Natural killer cell (primary cell): ENCODE results near the gene ZMYM1. TPM values are rescaled to one million over a fixed set of nuclear protein-coding genes. Genes with fewer than 3 reads are reported as not detected.

ENCODE experiments used
- ATAC-seq, 3 donors: fragments of 150-1000 bp in 2 of 3; fragments of 200-7000 bp in 1 of 3; cut with Tn5 transposase; 1 replicate in 1 of 3; 2 replicates in 2 of 3; pipeline ENCODE4 v1.10.0; 2021; ENCODE audit warnings: mild to moderate bottlenecking in 2 of 3, moderate library complexity in 2 of 3
- DNase-seq, 2 donors: peaks; one replicate each; pipeline versions ENCODE4 v3.0.0 to v3.0.0-alpha.2; 2013 to 2021; ENCODE audit warnings: mixed read lengths in 1 of 2
- H3K27ac ChIP-seq: one replicate; pipeline ENCODE4 v1.5.1; 2013; ENCODE audit warnings: mild to moderate bottlenecking, low read length
- H3K27me3 ChIP-seq: one replicate; pipeline ENCODE4 v1.6.1; 2013; ENCODE audit warnings: low read length; ENCODE audit not compliant: control insufficient read depth, insufficient read depth
- H3K36me3 ChIP-seq: one replicate; pipeline ENCODE4 v1.6.1; 2013; ENCODE audit warnings: low read length; ENCODE audit not compliant: control insufficient read depth, insufficient read depth
- H3K4me1 ChIP-seq: one replicate; pipeline ENCODE4 v1.6.1; 2013; ENCODE audit warnings: low read length; ENCODE audit not compliant: control insufficient read depth, insufficient read depth
- H3K4me3 ChIP-seq: one replicate; pipeline ENCODE4 v1.5.1; 2013; ENCODE audit warnings: low read length
- H3K9me3 ChIP-seq: one replicate; pipeline ENCODE4 v1.6.1; 2013; ENCODE audit warnings: low read length; ENCODE audit not compliant: control insufficient read depth, insufficient read depth
- H3K27ac Mint-ChIP-seq, 2 donors: one replicate each; pipeline ENCODE4 v1.8.0; 2022; ENCODE audit warnings: mild to moderate bottlenecking in 2 of 2, mixed read lengths in 2 of 2, moderate library complexity in 1 of 2
- H3K27me3 Mint-ChIP-seq, 2 donors: one replicate each; pipeline ENCODE4 v1.8.0; 2022; ENCODE audit warnings: low read depth in 2 of 2, mixed read lengths in 2 of 2
- H3K36me3 Mint-ChIP-seq: one replicate; pipeline ENCODE4 v1.8.0; 2022; ENCODE audit warnings: mixed read lengths
- H3K4me1 Mint-ChIP-seq, 2 donors: one replicate each; pipeline ENCODE4 v1.8.0; 2022; ENCODE audit warnings: mixed read lengths in 2 of 2
- H3K4me3 Mint-ChIP-seq: one replicate; pipeline ENCODE4 v1.8.0; 2022; ENCODE audit warnings: mild to moderate bottlenecking, moderate library complexity, mixed read lengths
- H3K9me3 Mint-ChIP-seq, 2 donors: one replicate each; pipeline ENCODE4 v1.8.0; 2022; ENCODE audit warnings: mixed read lengths in 2 of 2
- CTCF ChIP-seq: fragments of 200-600 bp; IDR thresholded peaks from one replicate; pipeline ENCODE4 v1.8.0; 2022; ENCODE audit warnings: antibody characterized with exemption
- WGBS: methylation state at CpG from one replicate; pipeline ENCODE4 v1.1.7; 2013; ENCODE audit warnings: missing lambda C conversion rate; ENCODE audit not compliant: insufficient coverage; 5-methylcytosine and 5-hydroxymethylcytosine counted together
- intact Hi-C: fragments of 100-400 bp; cut with micrococcal nuclease; formaldehyde crosslinking; loops from one replicate; pipeline ENCODE4 v1.14.2; 2022
- total RNA-seq, 4 donors: library from RNA; stranded (reverse); fragments of 120-200 nt in 1 of 4; gene quantifications; one replicate each; pipeline versions ENCODE4 v1.2.3 to v1.2.4, GENCODE V29; 2013 to 2022

ZMYM1 gene
- total RNA-seq, 3 donors from 2014 or later (not counting 1 experiment from before 2014, with no cell fraction given) = 15.0 to 19.1 (median 19.1) TPM

DNA sequence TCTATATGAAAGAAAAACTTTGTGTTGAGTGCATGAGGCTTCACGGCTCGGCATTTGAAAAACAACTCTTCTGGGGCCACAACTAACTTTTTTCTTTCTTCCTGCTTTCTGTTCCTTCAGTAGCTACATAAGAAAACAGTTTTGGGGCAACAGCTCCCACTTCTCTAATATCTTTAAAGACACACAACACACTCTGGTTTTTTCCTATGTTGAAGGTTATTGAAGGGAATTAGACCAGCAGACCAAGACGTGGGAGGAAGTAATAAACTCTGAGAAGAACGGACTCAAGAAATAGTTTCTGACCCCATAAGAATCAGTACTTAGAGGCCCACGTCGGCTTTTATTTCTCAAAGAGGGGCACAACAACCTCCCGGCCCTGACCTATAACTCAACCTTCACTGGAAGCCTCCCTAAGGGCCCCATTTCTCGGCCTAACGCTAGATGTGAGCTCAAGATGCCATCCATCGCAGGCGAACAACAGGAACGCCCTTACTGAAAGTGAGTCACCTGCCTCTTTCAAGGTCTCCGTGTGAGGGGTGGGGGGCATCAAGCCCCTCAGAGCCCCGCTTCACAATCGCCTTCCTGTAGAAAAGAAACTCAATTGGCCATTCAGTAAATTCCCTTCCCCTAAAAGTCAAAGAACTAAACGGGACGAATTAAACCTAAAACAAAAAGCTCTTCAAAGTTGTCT lies 48.3 kb upstream of the ZMYM1 start:
- Mint-ChIP-seq H3K27me3 (no peaks in the 10 kb centered on the region), H3K36me3 (peaks cover 7% of the 10 kb centered on the region), H3K9me3 (peaks cover 0 to 2% of the 10 kb centered on the region in 2 donors), H3K27ac (peak overlapping the region; percentile 93 to 94), H3K4me3 (peak overlapping the region; percentile 99), H3K4me1 (peaks cover 43 to 47% of the 10 kb centered on the region in 2 donors)
- peak overlapping the region; percentile 74 for H3K27ac ChIP-seq
- peaks cover 21% of the 10 kb centered on the region for H3K4me1 ChIP-seq
- TF ChIP-seq CTCF = no peak
- DNase-seq (peak; percentile 22 to 55), ATAC-seq (peak; percentile 22 to 55 (median 24))
- intact Hi-C loops = loop anchor here (1.0 to 2.0 kb wide), 3 partner anchors 46 to 162 kb away; partner anchors contain the start of genes SFPQ, TMEM35B and ZMYM1
- WGBS = 3% methylated on average over 17 of the region's 17 CpGs
- peaks cover 5% of the 10 kb centered on the region for H3K36me3 ChIP-seq
- H3K9me3 ChIP-seq = no peaks in the 10 kb centered on the region
- peak overlapping the region; percentile 55 for H3K4me3 ChIP-seq
- H3K27me3 ChIP-seq = no peaks in the 10 kb centered on the region

GRCh38 chr1:35032384-35032739 lies 46.8 kb upstream of the ZMYM1 start:
- Histone ChIP-seq H3K4me1 (peaks cover 21% of the 10 kb centered on the region), H3K9me3 (no peaks in the 10 kb centered on the region), H3K36me3 (no peaks in the 10 kb centered on the region), H3K4me3 (no peak overlapping the region), H3K27me3 (no peaks in the 10 kb centered on the region), H3K27ac (no peak overlapping the region)
- no peak for ATAC-seq
- DNase-seq = no peak
- peaks cover 0 to 3% of the 10 kb centered on the region in 2 donors for H3K27me3 Mint-ChIP-seq
- H3K4me1 Mint-ChIP-seq = peaks cover 34 to 37% of the 10 kb centered on the region in 2 donors
- peaks cover 0 to 2% of the 10 kb centered on the region in 2 donors for H3K9me3 Mint-ChIP-seq
- H3K27ac Mint-ChIP-seq = peak overlapping the region in 1 of 2 donors; percentile 93
- H3K36me3 Mint-ChIP-seq = no peaks in the 10 kb centered on the region
- H3K4me3 Mint-ChIP-seq = peak overlapping the region; percentile 99
- no peak for TF ChIP-seq CTCF
- no CpG with 5 or more reads among the region's 1 CpG for WGBS
- intact Hi-C loops = no loop called here

DNA sequence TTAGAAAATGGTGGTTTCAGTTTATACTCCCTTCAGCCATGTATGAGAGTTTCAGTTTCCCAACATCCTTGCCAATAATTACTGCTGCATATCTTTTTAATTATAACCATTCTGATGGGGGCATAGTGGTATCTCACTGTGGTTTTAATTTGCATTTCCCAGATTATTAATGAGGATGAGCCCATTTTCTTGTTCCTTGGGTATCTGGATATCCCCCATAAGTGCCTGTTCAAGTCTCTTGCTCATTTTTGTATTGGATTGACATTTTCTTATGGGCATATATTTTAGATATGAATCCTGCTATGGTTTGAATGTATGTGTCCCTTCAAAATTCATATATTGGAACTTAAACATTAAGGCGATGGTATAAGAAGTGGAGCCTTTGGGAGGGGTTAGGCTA lies 45.8 kb upstream of the ZMYM1 start:
- peaks cover 21% of the 10 kb centered on the region for H3K4me1 ChIP-seq
- no peak overlapping the region for H3K27ac ChIP-seq
- peak overlapping the region; percentile 55 for H3K4me3 Mint-ChIP-seq
- H3K36me3 Mint-ChIP-seq = no peaks in the 10 kb centered on the region
- no CpG with 5 or more reads among the region's 1 CpG for WGBS
- H3K4me1 Mint-ChIP-seq = peaks cover 27 to 32% of the 10 kb centered on the region in 2 donors
- ATAC-seq (no peak), DNase-seq (no peak)
- H3K27me3 Mint-ChIP-seq = peaks cover 0 to 7% of the 10 kb centered on the region in 2 donors
- H3K9me3 Mint-ChIP-seq = peaks cover 0 to 2% of the 10 kb centered on the region in 2 donors
- no peaks in the 10 kb centered on the region for H3K36me3 ChIP-seq
- H3K9me3 ChIP-seq = no peaks in the 10 kb centered on the region
- no peak for TF ChIP-seq CTCF
- intact Hi-C loops = no loop called here
- no peak overlapping the region for H3K4me3 ChIP-seq
- no peaks in the 10 kb centered on the region for H3K27me3 ChIP-seq
- H3K27ac Mint-ChIP-seq = no peak overlapping the region
